ENCODE measurements around the gene BAAT.

Gene BAAT

GRCh38 chr9:101400120-101400519 is 15.3 kb upstream of the BAAT start:
- no peak overlapping the region for H3K27ac ChIP-seq (ENCODE audit: extremely low read depth, low read depth, low read length)
- ChIA-PET CTCF (interaction anchor here (1.1 kb wide), 1 partner anchor 12 kb away, joined by 6 read pairs; no protein-coding TSS in a partner anchor), POLR2A (no interaction called here)
- H3K36me3 ChIP-seq (ENCODE audit: control insufficient read depth in 2 of 2, insufficient read depth in 1 of 2, low read length in 2 of 2), result peaks cover 34 to 74% of the 10 kb centered on the region in 2 experiments
- no peak overlapping the region; the same call in 1 of the 2 replicates for H3K4me3 ChIP-seq (ENCODE audit: low read depth, low read length)
- H3K4me1 ChIP-seq (ENCODE audit: control insufficient read depth, insufficient read depth, low read length), result no peaks in the 10 kb centered on the region
- no peaks in the 10 kb centered on the region for H3K9me3 ChIP-seq (ENCODE audit: control insufficient read depth, insufficient read depth, low read depth, low read length)
- TF ChIP-seq ZNF600 (tag by site-specific recombination; IDR thresholded peaks at IDR 0.05) (peak; percentile 50; the same call in 1 of the 2 replicates), EGR2 (tag by site-specific recombination; IDR thresholded peaks at IDR 0.05; ENCODE audit: low read depth) (peak; percentile 67), ZNF394 (tag by site-specific recombination; IDR thresholded peaks at IDR 0.05; ENCODE audit: borderline replicate concordance) (no peak), ZFHX2 (tag by site-specific recombination; conservative IDR thresholded peaks at IDR 0.05) (peak; percentile 58), ZNF19 (tag by site-specific recombination; IDR thresholded peaks at IDR 0.05; ENCODE audit: low read depth) (no peak)

GRCh38 chr9:101399643-101399970 is 14.8 kb upstream of the BAAT start:
- Histone ChIP-seq H3K27ac (ENCODE audit: extremely low read depth, low read depth, low read length) (no peak overlapping the region), H3K4me1 (ENCODE audit: control insufficient read depth, insufficient read depth, low read length) (no peaks in the 10 kb centered on the region), H3K36me3 (ENCODE audit: control insufficient read depth in 2 of 2, insufficient read depth in 1 of 2, low read length in 2 of 2) (peaks cover 31 to 74% of the 10 kb centered on the region in 2 experiments), H3K9me3 (ENCODE audit: control insufficient read depth, insufficient read depth, low read depth, low read length) (no peaks in the 10 kb centered on the region), H3K4me3 (ENCODE audit: low read depth, low read length) (peak overlapping the region; percentile 76)
- ChIA-PET CTCF (no interaction called here), POLR2A (interaction anchor here (0.7 to 1.7 kb wide), 4 partner anchors 9 to 837 kb away, joined by 3 to 12 read pairs (median 6); partner anchors contain the start of gene RNF20)
- TF ChIP-seq MEIS1 (CRISPR knock-in tag; IDR thresholded peaks at IDR 0.05; ENCODE audit: borderline replicate concordance), result no peak

GRCh38 chr9:101398930-101399642 is 14.3 kb upstream of the BAAT start:
- Histone ChIP-seq H3K4me3 (ENCODE audit: low read depth, low read length) (peak overlapping the region; percentile 76), H3K27ac (ENCODE audit: extremely low read depth, low read depth, low read length) (peak overlapping the region; percentile 59; the same call in 1 of the 2 replicates), H3K4me1 (ENCODE audit: control insufficient read depth, insufficient read depth, low read length) (no peaks in the 10 kb centered on the region), H3K9me3 (ENCODE audit: control insufficient read depth, insufficient read depth, low read depth, low read length) (no peaks in the 10 kb centered on the region), H3K36me3 (ENCODE audit: control insufficient read depth in 2 of 2, insufficient read depth in 1 of 2, low read length in 2 of 2) (peaks cover 28 to 73% of the 10 kb centered on the region in 2 experiments)
- ChIA-PET POLR2A (interaction anchor here (0.7 to 1.7 kb wide), 10 partner anchors 10 to 837 kb away, joined by 3 to 17 read pairs (median 4); partner anchors contain the start of gene RNF20), CTCF (interaction anchor here (0.8 to 2.3 kb wide), 3 partner anchors 11 to 130 kb away, joined by 3 to 16 read pairs (median 7); no protein-coding TSS in a partner anchor)
- TF ChIP-seq YY1 (tag by site-specific recombination; IDR thresholded peaks at IDR 0.05) (no peak), ZBTB48 (tag by site-specific recombination; IDR thresholded peaks at IDR 0.05) (peak; percentile 52), ZNF560 (tag by site-specific recombination; IDR thresholded peaks at IDR 0.05; ENCODE audit: borderline replicate concordance) (no peak), GLIS2 (tag by site-specific recombination; IDR thresholded peaks at IDR 0.05) (peak; percentile 40; the same call in 1 of the 2 replicates), ZNF335 (tag by site-specific recombination; conservative IDR thresholded peaks at IDR 0.05) (peak; percentile 63), GLIS1 (tag by site-specific recombination; IDR thresholded peaks at IDR 0.05) (peak; percentile 42; the same call in 1 of the 2 replicates)
- TF ChIP-seq, protein P1, sequence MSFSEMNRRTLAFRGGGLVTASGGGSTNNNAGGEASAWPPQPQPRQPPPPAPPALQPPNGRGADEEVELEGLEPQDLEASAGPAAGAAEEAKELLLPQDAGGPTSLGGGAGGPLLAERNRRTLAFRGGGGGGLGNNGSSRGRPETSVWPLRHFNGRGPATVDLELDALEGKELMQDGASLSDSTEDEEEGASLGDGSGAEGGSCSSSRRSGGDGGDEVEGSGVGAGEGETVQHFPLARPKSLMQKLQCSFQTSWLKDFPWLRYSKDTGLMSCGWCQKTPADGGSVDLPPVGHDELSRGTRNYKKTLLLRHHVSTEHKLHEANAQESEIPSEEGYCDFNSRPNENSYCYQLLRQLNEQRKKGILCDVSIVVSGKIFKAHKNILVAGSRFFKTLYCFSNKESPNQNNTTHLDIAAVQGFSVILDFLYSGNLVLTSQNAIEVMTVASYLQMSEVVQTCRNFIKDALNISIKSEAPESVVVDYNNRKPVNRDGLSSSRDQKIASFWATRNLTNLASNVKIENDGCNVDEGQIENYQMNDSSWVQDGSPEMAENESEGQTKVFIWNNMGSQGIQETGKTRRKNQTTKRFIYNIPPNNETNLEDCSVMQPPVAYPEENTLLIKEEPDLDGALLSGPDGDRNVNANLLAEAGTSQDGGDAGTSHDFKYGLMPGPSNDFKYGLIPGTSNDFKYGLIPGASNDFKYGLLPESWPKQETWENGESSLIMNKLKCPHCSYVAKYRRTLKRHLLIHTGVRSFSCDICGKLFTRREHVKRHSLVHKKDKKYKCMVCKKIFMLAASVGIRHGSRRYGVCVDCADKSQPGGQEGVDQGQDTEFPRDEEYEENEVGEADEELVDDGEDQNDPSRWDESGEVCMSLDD (tag by site-specific recombination; IDR thresholded peaks at IDR 0.05), result 0 out of 2 replicates have a peak, but pooled peaks have one; percentile 47
- TF ChIP-seq, protein P2, sequence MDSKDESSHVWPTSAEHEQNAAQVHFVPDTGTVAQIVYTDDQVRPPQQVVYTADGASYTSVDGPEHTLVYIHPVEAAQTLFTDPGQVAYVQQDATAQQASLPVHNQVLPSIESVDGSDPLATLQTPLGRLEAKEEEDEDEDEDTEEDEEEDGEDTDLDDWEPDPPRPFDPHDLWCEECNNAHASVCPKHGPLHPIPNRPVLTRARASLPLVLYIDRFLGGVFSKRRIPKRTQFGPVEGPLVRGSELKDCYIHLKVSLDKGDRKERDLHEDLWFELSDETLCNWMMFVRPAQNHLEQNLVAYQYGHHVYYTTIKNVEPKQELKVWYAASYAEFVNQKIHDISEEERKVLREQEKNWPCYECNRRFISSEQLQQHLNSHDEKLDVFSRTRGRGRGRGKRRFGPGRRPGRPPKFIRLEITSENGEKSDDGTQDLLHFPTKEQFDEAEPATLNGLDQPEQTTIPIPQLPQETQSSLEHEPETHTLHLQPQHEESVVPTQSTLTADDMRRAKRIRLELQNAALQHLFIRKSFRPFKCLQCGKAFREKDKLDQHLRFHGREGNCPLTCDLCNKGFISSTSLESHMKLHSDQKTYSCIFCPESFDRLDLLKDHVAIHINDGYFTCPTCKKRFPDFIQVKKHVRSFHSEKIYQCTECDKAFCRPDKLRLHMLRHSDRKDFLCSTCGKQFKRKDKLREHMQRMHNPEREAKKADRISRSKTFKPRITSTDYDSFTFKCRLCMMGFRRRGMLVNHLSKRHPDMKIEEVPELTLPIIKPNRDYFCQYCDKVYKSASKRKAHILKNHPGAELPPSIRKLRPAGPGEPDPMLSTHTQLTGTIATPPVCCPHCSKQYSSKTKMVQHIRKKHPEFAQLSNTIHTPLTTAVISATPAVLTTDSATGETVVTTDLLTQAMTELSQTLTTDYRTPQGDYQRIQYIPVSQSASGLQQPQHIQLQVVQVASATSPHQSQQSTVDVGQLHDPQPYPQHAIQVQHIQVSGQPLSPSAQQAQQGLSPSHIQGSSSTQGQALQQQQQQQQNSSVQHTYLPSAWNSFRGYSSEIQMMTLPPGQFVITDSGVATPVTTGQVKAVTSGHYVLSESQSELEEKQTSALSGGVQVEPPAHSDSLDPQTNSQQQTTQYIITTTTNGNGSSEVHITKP (tag by site-specific recombination; IDR thresholded peaks at IDR 0.05), result peak; percentile 41

Data from HEK293 (cell line).